ENCODE data around the gene DRD1.
A peak's percentile ranks its signal among the peaks of the same experiment; 100 is the strongest.
"Not testable (repeated sequence)": the region's sequence is repeated elsewhere in the genome, so short reads cannot be mapped to it uniquely, and the experiment has no call there.

The DRD1 gene

DNA sequence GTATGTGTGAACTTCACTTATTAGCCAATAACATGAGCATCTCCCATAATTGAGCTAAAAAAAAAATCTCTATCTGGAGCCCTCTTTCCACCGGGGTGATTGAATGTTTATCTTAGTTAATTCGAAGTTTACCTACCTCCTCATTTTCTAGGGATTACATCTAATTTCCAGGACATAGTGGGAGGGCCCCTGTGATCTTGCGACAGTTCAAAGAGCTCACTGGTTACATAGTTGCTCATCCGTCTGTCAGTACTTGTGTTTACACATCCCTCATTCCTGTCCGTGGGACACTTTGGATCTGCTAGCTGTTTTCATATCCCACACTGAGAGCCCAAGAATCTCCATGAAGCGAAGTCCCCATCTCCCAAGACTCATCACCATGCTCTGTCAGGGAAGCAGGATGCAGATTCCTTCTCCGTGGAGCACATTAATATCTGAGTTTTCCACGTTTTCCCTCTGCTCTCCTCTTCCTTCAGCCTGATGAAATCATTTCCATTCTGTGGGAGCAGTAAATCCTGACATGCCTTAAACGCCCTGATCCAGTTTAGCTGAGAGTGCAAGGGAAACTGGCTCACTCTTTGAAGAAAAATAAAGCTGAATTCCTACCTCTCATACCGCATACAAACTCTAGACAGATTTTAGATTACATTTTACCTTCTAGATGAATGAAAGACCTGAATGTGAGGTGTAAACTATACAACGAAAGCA lies 24.2 kb upstream of the DRD1 start:
- no peak for DNase-seq (ENCODE audit: low spot score)

DNA sequence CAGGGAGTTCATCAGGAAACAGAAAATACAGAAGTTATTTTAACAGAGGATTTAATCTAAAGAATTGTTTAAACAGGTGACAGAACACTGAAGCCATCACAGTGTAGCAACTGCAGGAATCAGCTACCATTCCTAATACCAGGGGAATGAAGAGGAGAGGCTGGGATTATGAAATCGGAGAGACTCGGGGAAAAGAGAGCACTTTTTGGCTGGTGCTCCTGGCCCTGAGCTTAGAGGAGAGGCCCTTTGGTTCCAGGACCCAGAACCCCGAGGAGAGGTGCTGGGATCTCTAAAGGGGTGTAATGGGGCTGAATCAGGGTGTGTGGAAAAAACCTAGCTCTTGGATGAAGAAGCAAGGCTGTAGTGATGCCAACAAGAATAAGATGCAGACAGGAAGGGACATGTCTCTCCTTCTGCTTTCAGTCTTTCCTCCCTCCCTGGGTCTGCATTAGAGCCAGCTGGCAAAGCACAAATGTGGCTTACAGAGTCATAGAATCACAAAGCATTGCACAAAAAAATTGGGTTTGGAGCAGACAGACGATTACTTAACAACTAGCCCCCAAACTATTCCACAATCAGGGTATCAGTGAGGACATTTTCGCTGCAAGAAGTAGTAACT lies 22.8 kb upstream of the DRD1 start:
- DNase-seq (ENCODE audit: low spot score) = no peak

DNA sequence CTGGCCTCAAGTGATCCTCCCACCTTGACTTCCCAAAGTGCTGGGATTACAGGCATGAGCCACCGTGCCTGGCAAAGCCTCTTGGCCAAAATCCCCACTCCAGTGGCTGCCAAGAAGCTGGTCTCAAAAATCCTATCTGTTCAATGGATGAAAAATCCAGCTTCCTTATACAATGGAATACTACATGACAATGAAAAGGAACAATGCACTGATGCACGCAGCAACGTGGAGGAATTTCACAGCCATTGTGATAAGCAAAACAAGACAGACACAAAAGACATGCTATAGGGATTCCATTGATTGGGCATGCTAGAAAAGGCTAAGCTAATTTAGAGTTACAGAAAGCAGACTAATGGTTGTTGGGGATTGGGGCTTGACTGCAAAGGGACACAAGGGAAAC lies 21.3 kb upstream of the DRD1 start:
- DNase-seq (ENCODE audit: low spot score) = no peak

DNA sequence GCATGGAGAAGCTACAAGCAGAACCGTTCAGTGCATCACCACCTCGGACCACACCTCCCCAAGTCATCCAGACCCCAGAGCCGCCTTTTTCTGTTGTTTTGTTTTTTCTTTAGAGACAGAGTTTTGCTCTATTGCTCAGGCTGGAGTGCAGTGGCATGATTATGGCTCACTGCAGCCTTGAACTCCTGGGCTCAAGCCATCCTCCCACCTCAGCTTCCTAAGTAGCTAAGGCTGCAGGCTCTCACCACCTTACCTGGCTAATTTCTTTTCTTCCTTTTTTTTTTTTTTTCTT lies 20.9 kb upstream of the DRD1 start:
- DNase-seq (ENCODE audit: low spot score) = no peak

DNA sequence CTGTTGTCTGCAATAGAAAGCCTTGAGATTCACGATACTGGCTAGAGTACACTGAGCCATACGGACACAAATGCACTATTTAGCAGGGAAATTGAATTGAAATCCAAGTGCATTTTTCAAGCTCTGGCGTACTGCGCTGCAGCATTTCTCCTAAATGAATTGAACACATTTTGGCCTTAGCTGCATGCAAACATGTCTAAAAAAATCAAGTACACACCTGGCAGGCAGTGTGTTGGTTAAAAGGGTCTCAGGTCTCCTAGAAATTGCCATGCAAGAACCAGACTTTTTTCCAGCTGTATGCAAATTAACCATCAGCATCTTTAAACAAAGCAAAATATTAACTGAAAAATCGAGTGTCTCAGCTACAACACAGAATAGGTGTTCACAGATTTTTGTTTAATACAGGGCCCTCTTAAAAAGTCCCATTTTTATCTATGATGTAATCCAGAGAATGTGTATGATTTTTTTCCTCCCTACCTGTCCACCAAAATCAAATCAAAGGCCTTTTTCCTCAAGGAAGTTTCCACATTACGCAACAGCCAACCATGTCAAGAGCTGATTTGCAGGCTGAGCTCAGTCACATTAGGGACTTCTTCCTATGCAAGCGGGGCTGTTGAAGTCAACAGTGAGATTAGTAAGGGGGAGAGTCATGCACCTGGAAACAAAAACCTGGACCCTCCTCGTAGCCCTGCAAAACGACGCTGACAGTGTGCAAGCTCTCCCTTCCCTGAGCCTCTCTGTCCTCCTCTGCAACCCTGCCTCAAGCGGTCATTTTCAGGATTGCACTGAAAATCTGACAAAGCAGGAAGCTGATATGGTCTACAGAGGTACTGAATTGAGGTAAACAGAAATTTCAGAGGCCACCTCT lies 20.3 kb upstream of the DRD1 start:
- DNase-seq (ENCODE audit: low spot score) = peak; percentile 88

DNA sequence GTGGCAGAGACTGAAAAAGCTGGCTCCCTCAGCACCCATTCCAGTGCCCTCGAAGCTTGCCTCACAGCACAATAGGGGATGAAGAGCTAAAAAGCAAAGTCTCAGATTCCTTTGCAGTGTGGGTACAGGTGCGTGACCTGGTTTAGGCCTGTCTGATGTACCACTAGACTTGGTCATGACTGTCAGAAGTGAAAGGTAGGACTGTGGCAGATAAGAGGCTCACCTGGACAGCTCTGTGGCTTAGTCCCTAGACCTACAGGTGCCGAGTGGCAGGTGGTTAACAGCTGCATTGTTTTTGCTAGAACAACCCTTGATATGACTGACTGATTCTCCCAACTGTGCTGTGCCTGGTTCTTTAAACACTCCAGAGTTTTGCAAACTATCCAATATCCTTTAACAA lies 19.7 kb upstream of the DRD1 start:
- no peak for DNase-seq (ENCODE audit: low spot score)

DNA sequence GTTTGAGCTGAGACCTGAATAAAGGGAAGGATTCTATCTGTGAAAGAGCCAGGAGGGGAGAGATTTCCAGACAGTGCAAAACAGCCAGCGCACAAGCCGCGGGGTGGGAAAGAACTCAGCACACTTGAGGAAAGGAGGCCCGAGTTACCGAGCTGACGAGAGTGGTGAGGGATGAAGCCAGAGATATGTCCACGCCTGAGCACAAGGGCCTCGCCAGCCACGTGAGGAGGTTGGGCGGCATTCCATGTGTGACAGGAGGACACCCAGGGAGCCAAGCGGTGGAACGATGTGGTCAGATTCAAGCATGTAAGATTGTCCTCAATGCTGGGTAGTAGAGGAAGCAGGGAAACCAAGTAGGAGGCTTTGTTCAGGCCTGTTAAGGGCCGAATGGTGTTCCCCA lies 17.4 kb upstream of the DRD1 start:
- DNase-seq (ENCODE audit: low spot score) = no peak

DNA sequence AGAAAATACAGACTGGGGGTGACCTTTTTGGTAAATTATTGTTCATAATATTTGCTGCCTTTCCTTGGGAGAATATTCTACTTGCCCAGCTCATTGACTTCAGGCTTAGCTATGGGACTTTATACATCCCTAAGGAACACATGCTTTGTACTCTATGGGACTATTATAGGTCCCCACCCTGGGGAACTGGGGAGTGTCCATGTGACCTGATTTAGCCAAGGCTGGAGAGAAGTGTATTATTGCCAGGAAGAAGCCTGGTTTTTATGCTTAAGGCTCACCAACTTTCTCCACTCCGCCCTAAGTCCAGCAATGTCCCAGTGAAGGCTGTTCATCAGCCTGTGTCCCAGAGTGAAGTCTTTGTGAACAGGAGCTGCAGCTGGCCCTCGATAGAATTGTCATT lies 16.6 kb upstream of the DRD1 start:
- no peak for DNase-seq (ENCODE audit: low spot score)

DNA sequence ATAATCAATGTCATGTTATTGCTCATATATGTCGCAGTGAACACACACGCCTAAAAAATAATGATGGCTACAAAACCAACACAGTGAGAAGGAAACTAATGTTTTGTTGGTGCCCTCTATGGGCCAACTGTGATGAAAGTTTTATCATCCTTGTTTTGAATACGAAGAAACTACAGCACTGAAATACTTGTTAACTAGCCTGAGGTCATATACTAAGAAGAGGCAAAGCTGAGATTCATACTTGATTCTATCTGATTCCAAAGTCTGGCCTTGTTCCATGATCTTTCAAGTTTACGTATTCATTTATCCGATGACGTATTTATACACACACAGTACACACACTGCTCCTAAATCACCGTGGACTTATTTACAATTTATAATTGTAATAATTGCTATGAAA lies 16.1 kb upstream of the DRD1 start:
- peak; percentile 56 for DNase-seq (ENCODE audit: low spot score)

DNA sequence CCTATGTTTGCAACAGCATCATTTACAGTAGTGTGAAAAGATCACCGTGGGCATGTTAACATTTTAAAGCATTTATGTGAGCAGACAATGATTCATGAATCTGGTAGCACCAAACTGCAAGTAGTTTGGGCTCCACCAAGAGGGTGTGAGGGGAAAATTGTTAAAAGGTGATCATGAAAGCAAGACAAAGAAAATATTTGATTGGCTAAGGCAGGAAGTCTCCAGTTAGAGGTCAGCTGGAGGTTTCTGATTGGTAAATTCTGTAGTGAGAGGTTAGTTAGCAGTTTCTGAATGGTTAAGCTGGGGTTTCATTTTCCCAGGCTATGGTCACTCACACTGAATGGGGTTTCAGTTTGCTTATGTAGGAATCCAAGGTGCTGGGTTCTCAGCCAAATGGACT lies 13.5 kb upstream of the DRD1 start:
- peak; percentile 40 for DNase-seq (ENCODE audit: low spot score)

DNA sequence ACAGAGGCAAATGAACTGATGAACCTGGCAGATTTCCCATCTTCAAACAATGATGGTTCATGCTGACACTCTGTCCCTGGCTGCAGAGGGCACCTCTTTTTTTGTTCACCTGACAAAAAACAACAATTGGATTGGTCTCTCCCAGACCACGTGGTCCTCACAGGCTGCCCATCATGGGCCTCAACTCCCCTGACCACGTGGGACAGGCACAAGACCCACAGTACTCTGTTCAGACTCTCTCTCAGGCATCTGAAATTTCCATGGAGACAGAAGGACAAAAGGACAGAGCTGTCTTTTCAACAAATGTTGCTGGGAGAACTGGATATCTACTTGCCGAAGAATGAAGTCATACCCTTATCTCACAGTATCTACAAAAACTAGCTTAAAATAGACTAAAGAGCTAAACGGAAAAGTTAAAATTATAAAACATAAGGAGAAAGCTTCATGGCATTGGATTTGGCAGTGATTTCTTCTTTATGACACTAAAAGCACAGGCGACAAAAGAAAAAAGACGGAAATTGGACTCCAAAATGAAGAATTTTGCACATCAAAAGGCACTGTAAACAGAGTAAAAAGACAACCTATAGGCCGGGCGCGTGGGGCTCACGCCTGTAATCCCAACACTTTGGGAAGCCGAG lies 12.2 kb upstream of the DRD1 start:
- DNase-seq (ENCODE audit: low spot score) = no peak

DNA sequence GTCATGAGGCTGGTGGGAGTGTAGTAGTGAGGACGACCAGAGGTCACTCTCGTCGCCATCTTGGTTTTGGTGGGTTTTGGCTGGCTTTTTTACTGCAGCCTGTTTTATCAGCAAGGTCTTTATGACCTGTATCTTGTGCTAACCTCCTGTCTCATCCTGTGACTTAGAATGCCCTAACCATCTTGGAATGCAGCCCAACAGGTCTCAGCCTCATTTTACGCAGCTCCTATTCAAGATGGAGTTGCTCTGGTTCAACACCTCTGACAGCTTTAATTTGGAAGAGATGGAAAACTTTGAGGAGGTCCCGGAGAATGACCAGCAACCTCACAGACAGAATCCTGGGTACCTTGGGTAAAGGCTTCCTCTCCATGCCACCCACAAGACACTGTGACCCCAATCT lies 10.4 kb upstream of the DRD1 start:
- DNase-seq (ENCODE audit: low spot score) = not testable (repeated sequence)

DNA sequence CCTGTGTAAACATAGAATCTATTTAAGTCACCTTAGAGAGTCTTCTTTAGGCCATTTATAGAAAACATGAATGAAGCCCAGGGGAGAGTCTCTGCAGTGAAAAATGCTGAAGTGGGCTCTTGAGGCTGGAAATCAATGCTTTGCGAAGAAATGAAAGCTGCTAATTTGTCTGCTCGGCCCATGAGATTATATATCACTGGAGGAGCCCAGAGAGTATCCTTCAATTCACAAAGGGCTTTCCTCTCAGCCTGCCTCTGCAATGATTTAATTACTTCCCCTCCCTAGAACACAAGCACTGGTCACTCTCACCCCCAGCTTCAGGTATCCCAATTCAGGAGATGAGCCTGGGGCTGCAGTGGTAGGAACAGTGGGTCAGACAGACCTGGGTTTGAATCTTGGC lies 8.2 kb upstream of the DRD1 start:
- no peak for DNase-seq (ENCODE audit: low spot score)

DNA sequence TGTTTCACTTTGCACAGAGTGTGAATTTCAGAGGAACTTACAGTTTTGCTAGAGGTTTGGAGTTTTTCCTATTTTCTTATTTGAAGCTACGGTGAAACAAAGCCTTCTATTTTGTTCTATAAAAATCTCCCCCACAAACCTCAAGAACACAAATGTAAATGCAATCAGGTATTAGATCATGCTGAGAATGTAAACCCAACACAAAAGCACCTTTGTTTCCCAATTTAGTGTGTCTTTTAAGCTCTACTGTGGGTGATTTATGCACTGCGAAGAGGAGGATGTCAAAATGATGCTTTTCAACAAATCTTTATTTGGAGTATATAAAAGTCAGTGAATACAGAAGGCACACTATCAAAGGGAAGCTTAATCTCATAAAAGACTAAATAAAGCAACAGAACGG lies 4.3 kb upstream of the DRD1 start:
- no peak for DNase-seq (ENCODE audit: low spot score)

DNA sequence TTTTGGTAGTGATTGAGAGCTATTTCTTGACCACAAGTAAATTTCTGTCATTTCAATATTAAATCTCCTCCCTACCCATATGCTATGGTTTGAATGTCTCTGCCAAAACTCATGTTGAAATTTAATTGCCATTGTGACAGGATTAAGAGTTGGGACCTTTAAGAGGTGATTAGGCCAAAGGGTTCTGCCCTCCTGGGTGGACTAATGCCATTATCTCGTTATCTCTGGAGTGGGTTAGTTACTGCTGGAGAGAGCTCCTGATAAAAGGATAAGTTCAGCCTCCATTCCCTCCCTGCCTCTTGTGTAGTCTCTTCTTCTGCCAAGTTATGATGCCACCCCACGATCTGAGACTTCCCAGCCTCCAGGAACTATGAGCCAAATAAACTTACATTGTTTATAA lies 3.6 kb upstream of the DRD1 start:
- DNase-seq (ENCODE audit: low spot score) = no peak

DNA sequence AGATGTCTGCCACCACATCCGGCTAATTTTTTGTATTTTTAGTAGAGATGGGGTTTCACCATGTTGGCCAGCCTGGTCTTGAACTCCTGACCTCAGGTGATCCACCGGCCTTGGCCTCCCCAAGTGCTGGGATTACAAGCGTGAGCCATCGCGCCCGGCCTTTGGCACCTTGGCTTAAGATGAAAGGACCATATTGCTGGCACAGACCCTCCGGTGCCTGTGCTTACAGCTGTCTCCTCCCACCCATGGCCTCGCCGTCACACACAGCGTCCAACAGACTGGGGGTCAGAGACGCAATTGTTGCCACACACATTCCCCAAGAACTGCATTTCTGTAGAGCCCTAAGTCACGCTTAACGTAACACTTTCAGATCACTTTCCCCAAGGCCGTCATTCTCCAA lies 2.4 kb upstream of the DRD1 start:
- not testable (repeated sequence) for DNase-seq (ENCODE audit: low spot score)

DNA sequence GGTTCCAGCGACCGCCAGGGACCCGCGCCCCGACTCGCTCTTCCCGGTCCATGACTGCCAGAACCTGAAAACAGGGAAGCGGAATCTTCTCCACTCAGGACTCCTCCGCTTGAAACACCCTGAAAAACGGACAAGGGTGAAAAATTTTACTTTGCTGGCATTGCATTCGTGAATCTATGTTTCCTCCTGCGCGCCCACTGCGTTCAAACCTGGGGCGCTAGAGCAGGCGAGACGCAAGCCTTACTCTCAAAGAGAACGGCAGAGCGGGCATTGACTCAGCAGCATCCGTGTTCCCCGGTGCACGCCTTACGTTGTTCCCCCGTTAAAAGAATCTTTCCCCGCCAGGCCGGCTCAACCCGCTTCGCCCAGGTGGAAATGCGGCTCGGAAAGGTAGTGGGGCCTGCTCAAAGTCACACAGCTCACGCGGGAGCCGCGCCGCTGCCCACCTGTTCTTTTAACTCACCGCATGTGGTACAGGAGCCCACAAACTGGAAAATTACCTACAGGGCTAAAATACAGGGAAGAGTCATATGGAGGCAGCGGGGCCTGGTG lies 999 bp upstream of the DRD1 start:
- DNase-seq (ENCODE audit: low spot score) = no peak

DNA sequence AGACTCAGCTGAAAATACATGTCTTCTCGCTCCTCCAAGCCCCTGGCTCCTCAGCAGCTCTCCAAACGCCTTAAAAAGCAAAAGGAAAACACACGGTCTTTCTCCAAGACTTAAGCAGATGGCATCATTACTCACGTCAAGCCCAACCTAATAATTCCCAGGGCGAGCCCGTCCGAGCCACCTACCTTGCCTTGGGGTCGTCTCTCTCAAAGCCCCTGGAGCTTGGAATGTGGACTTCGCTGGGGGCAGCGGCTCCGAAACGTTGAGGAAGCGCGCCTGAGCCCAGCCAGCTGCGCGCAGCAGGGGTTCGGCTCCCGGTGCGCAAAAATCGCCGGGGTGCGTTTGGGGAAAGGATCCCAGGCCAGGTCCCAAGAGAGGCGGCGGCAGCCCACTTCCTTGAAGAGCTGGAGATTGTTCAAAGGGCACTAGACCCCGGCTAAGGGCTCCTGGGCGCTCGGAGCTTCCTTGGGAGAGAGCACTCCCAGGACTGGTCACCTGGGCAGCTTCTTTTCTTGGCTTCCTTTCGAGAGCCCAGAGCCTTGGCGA lies 395 bp downstream of the DRD1 start:
- DNase-seq (ENCODE audit: low spot score) = no peak

DNA sequence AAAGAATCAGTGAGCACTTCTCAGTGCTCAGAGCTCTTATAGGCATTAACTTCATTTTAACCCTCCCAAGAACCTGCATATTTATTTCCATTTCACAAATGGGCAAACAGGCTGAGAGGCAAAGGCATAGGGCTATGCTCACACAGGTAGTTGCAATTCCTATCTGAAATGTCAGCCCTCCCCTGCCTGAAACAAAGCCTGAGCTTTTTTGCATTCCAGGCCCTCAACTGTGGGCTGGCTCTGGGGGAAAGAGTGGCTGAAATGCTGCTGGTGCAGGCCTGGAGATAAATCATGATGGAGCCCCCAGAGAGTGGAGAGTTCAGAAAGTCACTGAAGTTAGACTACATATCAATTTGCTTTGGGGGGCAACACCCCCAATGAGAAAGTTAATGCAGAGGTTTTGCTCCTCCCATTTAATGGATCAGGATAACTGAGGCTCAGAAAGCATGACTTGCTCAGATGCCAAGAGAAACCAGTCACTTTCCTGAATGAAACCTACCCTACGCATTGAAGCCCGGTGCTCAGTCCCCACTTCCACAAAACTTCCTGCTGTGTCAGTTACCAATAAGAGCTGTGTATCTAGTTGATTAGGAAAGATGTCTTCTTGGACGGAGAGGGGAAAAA lies 5.6 kb downstream of the DRD1 start:
- no peak for DNase-seq (ENCODE audit: low spot score)

DNA sequence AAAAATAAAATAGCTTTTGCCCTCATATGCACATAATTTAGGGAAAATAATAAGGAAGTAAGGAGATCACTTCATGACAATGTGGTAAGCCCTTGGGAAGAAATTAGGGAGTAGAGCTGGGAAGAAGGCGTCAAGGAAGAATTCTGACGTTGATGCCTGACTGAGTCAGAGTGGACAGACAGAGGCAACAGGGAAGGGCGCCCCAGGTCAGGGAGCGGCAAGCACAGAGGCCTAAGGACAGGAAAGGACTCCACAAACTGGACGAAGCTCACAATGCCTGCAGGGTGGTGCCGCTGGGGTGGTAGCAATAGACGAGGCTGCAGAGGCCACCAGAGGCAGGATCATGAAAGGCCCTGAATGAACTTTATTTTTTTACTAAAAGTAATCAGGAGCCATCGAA lies 7.6 kb downstream of the DRD1 start:
- DNase-seq (ENCODE audit: low spot score) = no peak

DNA sequence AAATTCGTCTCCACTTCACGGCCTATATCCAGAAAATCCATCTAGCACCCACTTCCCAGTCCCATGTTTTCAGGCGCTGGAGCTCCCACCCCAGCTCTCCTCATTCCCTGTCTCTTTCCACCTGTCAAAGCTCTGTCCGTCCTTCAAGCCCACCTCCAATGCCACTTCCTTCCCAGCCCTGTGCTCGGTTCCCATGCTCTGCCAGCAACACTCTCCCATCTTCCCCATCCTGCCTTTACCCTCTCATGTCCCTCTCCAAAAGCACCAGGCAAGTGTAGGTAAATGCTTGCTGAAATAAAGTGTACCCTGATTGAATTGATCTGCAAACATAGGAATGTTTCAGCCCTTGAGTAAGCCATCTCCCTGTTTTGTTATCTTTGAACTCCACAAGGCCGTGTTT lies 9.2 kb downstream of the DRD1 start:
- DNase-seq (ENCODE audit: low spot score) = no peak

DNA sequence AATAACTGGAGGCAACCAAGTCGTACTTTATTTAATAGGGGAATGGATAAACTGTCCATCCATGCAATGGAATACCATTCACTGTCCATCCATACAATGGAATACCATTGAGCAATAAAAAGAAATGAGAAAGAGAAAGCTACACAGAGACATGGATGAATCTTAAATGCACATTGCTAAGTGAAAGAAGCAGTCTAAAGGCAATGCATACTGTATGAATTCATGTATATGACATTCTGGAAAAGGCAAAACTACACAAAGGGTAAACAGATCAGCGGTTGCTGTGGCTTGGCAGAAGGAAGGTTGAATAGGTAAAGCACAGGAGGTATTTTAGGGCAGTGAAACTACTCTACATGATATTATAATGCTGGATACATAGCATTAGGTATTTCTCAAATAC lies 16.2 kb downstream of the DRD1 start:
- no peak for DNase-seq (ENCODE audit: low spot score)

Measured in NAMALWA (cell line).